Measurements from ENCODE around the gene TXLNG.
A peak's percentile ranks its signal among the peaks of the same experiment; 100 is the strongest.

The TXLNG gene

GRCh38 chrX:16874458-16875095, 88.3 kb downstream of the TXLNG start:
- FAIRE-seq: no peak

GRCh38 chrX:16876696-16877095, 90.4 kb downstream of the TXLNG start:
- FAIRE-seq: no peak

GRCh38 chrX:16882169-16882568, 95.9 kb downstream of the TXLNG start:
- no peak for FAIRE-seq

GRCh38 chrX:16882702-16883486, 96.6 kb downstream of the TXLNG start:
- FAIRE-seq: peak; percentile 75

DNA sequence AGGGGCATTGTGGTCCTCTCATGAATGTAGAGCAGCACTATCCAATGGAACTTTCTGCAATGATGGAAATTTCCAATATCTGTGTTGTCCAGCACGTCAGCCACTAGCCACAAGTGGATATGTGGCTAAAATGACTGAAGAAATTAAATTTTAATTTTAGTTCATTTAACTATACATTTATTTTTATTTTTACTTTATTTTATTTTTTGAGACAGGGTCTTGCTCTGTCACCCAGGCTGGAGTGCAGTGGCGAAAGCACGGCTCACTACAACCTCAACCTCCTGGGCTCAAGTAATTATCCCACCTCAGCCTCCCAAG, 97.2 kb downstream of the TXLNG start:
- FAIRE-seq: no peak

- no peak for FAIRE-seq
Measured at GRCh38 chrX:16885628-16886027, 99.4 kb downstream of the TXLNG start.

GRCh38 chrX:16892504-16893362, 106.5 kb downstream of the TXLNG start:
- peak; percentile 84 for FAIRE-seq

All from colon (tissue), 2 donors.